Transverse colon (tissue), 4 donors: ENCODE measurements around the gene ABCC10. TPM values are rescaled to one million over a fixed set of nuclear protein-coding genes. Genes with fewer than 3 reads are reported as not detected.

Experiments
- DNase-seq: peaks from one replicate; pipeline ENCODE4 v3.0.0-alpha.2; 2019
- H3K27ac ChIP-seq, 4 donors: fragments of 200-600 bp; sonication (generic); 2 replicates each; pipeline ENCODE4 v1.5.1; 2016 to 2018; ENCODE audit warnings: inconsistent platforms in 4 of 4
- H3K27me3 ChIP-seq: fragments of 200-600 bp; sonication (generic); 2 replicates; pipeline ENCODE4 v1.5.1; 2017; ENCODE audit warnings: inconsistent platforms
- H3K36me3 ChIP-seq, 4 donors: fragments of 200-600 bp; sonication (generic); 2 replicates each; pipeline ENCODE4 v1.5.1; 2017 to 2019; ENCODE audit warnings: inconsistent platforms in 4 of 4
- H3K4me1 ChIP-seq, 4 donors: fragments of 200-600 bp; sonication (generic); 2 replicates each; pipeline ENCODE4 v1.5.1; 2017 to 2020; ENCODE audit warnings: inconsistent platforms in 4 of 4
- H3K4me3 ChIP-seq, 4 donors: fragments of 200-600 bp; sonication (generic); 1 replicate in 1 of 4; 2 replicates in 3 of 4; pipeline versions ENCODE4 v1.5.1 to v1.6.1; 2017 to 2019; ENCODE audit warnings: inconsistent platforms in 4 of 4
- H3K9me3 ChIP-seq, 2 donors: fragments of 200-600 bp; sonication (generic); 2 replicates each; pipeline ENCODE4 v1.5.1; 2017 to 2019; ENCODE audit warnings: inconsistent platforms in 2 of 2
- EP300 ChIP-seq: sonication (generic); formaldehyde crosslinking; IDR thresholded peaks from one replicate; pipeline ENCODE4 v1.6.1; 2017; ENCODE audit warnings: antibody characterized with exemption, low read depth
- POLR2A ChIP-seq: fragments of 450-650 bp; IDR thresholded peaks from one replicate; pipeline ENCODE4 v1.6.1; 2016; ENCODE audit warnings: antibody characterized with exemption, mild to moderate bottlenecking, moderate library complexity
- POLR2AphosphoS5 ChIP-seq, 3 donors: sonication (generic); formaldehyde crosslinking; IDR thresholded peaks; one replicate each; pipeline ENCODE4 v1.6.1; 2016; ENCODE audit warnings: antibody characterized with exemption in 3 of 3
- WGBS, 2 donors: methylation state at CpG; one replicate each; pipeline ENCODE4 v1.1.5; 2018; ENCODE audit warnings: low coverage in 1 of 2; 5-methylcytosine and 5-hydroxymethylcytosine counted together
- in situ Hi-C, 4 donors: fragments of 200-750 bp; cut with MboI; loops; one replicate each; pipeline versions ENCODE4 v1.15.0 to v1.15.1; 2017; ENCODE audit warnings: low sequenced_read_pairs in 3 of 4, low pct_ligation_motif_present in 1 of 4, low pct_unique_long_range_greater_than_20kb in 1 of 4
- intact Hi-C: fragments of 100-400 bp; cut with DNase I; formaldehyde crosslinking; loops from one replicate; pipeline ENCODE4 v1.15.1; 2023; ENCODE audit warnings: low total_unique reads
- total RNA-seq, 4 donors: library from RNA; depleted of rRNA; stranded (reverse); fragments of >200 nt; gene quantifications; one replicate each; pipeline ENCODE4 v1.1.0, GENCODE V29; 2016
- TF ChIP-seq, protein P1 (sequence below), 5 experiments: fragments of 200-600 bp in 3 of 5; fragments of 450-650 bp in 2 of 5; sonication (generic) in 3 of 5; IDR thresholded peaks; 1 replicate in 2 of 5; 2 replicates in 3 of 5; pipeline ENCODE4 v1.5.1; 2016 to 2017; ENCODE audit warnings: antibody characterized with exemption in 5 of 5, inconsistent platforms in 3 of 5, mild to moderate bottlenecking in 2 of 5, moderate library complexity in 1 of 5

The ABCC10 gene
- total RNA-seq, 4 donors from 2014 or later, result 28.0 to 56.9 (median 33.7) TPM

DNA sequence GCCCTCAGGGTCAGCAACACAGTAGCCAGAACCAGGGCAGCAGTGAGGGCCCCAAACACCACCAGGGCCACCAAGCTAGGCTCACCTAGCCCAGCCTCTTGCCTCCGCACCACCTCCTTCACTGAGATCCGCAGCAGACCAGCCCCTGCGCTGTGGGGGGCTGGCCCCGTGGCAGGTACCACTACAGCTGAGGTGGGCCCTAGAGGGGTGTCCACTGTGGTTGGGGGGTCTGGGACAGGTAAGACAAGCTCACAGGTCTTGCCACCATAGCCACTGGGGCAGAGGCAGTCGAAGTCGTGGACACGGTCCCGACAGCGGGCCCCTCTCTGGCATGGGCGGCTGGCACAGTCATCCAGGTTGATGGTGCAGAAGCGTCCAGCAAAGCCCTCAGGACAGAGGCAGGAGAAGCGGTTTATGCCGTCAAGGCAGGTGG lies 23.4 kb downstream of the ABCC10 start:
- WGBS, 2 donors, result 93% methylated on average over 8 of the region's 13 CpGs; no CpG with 5 or more reads in 1 of the 2 donors
- no peak overlapping the region for H3K27ac ChIP-seq
- TF ChIP-seq POLR2AphosphoS5 (IDR thresholded peaks at IDR 0.05), result no peak
- no peak for TF ChIP-seq POLR2A
- TF ChIP-seq, protein P1, sequence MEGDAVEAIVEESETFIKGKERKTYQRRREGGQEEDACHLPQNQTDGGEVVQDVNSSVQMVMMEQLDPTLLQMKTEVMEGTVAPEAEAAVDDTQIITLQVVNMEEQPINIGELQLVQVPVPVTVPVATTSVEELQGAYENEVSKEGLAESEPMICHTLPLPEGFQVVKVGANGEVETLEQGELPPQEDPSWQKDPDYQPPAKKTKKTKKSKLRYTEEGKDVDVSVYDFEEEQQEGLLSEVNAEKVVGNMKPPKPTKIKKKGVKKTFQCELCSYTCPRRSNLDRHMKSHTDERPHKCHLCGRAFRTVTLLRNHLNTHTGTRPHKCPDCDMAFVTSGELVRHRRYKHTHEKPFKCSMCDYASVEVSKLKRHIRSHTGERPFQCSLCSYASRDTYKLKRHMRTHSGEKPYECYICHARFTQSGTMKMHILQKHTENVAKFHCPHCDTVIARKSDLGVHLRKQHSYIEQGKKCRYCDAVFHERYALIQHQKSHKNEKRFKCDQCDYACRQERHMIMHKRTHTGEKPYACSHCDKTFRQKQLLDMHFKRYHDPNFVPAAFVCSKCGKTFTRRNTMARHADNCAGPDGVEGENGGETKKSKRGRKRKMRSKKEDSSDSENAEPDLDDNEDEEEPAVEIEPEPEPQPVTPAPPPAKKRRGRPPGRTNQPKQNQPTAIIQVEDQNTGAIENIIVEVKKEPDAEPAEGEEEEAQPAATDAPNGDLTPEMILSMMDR (IDR thresholded peaks at IDR 0.05), result no peak
- no peak for TF ChIP-seq EP300
- peaks cover 0 to 16% (median 14%) of the 10 kb centered on the region in 4 donors for H3K4me1 ChIP-seq
- peaks cover 12% of the 10 kb centered on the region for H3K27me3 ChIP-seq
- DNase-seq, result no peak
- intact Hi-C loops, result loop anchor here (5.0 kb wide), 1 partner anchor 57 kb away; no protein-coding TSS in a partner anchor
- in situ Hi-C loops, result loop anchor here in 1 of 4 donors (5.0 kb wide), 1 partner anchor 52 kb away; no protein-coding TSS in a partner anchor
- no peak overlapping the region for H3K4me3 ChIP-seq
- H3K9me3 ChIP-seq, result no peaks in the 10 kb centered on the region
- H3K36me3 ChIP-seq, result peaks cover 0 to 22% (median 5%) of the 10 kb centered on the region in 4 donors

DNA sequence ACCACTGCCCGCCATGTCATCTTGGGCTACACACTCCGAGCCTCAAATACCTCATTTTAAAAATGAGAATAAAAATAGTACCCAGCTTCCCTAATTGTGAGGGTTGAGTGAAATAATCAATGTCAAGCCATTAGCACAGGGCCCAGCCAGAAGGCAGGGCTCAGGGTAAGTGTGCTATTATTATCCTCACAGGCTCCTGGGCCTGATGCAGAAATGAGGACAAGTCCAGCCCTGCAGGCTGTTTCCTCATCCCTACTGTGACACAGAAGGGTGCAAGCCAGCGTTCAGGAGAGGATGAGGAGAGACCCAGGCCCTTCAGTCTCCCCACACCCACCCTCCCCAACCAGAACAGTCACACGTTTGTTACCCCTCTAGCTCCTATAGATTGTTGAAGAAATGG lies 24.0 kb downstream of the ABCC10 start:
- Histone ChIP-seq H3K36me3 (peaks cover 0 to 22% (median 5%) of the 10 kb centered on the region in 4 donors), H3K4me1 (peaks cover 0 to 19% (median 17%) of the 10 kb centered on the region in 4 donors), H3K9me3 (no peaks in the 10 kb centered on the region), H3K27ac (no peak overlapping the region), H3K4me3 (no peak overlapping the region), H3K27me3 (peaks cover 18% of the 10 kb centered on the region)
- 86 to 90% methylated on average over 2 to 4 of the region's 4 CpGs for WGBS, 2 donors
- DNase-seq, result no peak
- in situ Hi-C loops, result loop anchor here in 1 of 4 donors (5.0 kb wide), 1 partner anchor 51 kb away; no protein-coding TSS in a partner anchor
- TF ChIP-seq EP300, result no peak
- TF ChIP-seq, protein P1 (IDR thresholded peaks at IDR 0.05), result no peak
- no peak for TF ChIP-seq POLR2AphosphoS5 (IDR thresholded peaks at IDR 0.05)
- no peak for TF ChIP-seq POLR2A
- intact Hi-C loops, result loop anchor here (5.0 kb wide), 1 partner anchor 56 kb away; no protein-coding TSS in a partner anchor

DNA sequence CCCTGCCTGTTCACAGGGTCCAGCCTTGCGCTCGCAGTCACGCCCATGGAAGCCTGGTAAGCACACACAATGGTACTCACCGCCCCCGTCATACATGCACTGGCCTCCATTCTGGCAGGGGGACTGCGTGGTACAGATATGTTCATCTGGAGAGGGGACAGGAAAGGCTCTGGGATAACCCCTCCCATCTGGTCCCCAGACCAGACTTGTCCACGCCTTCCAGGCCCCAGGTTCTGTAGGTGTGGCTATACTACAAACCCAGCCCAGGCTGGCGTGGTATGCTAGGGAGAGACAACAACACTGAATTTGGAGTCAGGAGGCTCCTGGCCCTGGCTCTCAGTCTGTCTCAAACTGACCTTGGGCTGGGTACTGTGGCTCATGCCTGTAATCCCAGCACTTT lies 24.6 kb downstream of the ABCC10 start:
- no peak for DNase-seq
- no peak overlapping the region for H3K27ac ChIP-seq
- H3K9me3 ChIP-seq, result no peaks in the 10 kb centered on the region
- TF ChIP-seq, protein P1 (IDR thresholded peaks at IDR 0.05), result no peak
- TF ChIP-seq EP300 (no peak), POLR2AphosphoS5 (IDR thresholded peaks at IDR 0.05) (no peak), POLR2A (no peak)
- H3K27me3 ChIP-seq, result peaks cover 24% of the 10 kb centered on the region
- in situ Hi-C loops, result loop anchor here in 1 of 4 donors (5.0 kb wide), 1 partner anchor 50 kb away; no protein-coding TSS in a partner anchor
- 92% methylated on average over 7 of the region's 8 CpGs; no CpG with 5 or more reads in 1 of the 2 donors for WGBS, 2 donors
- H3K4me1 ChIP-seq, result peaks cover 0 to 19% (median 17%) of the 10 kb centered on the region in 4 donors
- H3K36me3 ChIP-seq, result peaks cover 0 to 22% (median 5%) of the 10 kb centered on the region in 4 donors
- intact Hi-C loops, result loop anchor here (5.0 kb wide), 1 partner anchor 55 kb away; no protein-coding TSS in a partner anchor
- no peak overlapping the region for H3K4me3 ChIP-seq

DNA sequence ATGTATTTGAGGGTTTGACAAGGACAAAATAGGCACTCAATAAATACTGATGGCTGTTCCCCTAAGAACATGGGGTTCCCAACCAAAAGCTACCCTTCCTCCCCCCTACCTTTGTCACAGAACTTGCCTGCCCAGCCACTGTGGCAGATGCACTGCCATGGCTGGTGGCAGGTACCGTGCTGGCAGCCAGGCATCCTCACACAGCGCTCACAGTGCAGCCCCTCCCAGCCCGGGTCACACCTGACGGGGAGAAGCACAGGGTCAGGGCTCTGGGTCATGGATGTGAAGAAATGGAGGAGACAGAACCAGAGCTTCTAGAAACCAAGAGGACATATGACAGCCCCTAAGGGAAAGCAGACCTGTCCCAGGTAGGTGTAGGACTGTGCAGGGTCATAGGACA lies 25.6 kb downstream of the ABCC10 start:
- in situ Hi-C loops (loop anchor here in 1 of 4 donors (5.0 kb wide), 1 partner anchor 49 kb away; no protein-coding TSS in a partner anchor), intact Hi-C loops (loop anchor here (5.0 kb wide), 1 partner anchor 54 kb away; no protein-coding TSS in a partner anchor)
- WGBS, 2 donors, result 100% methylated on average over 4 of the region's 4 CpGs; no CpG with 5 or more reads in 1 of the 2 donors
- TF ChIP-seq EP300, result no peak
- TF ChIP-seq, protein P1 (IDR thresholded peaks at IDR 0.05), result no peak
- peaks cover 0 to 19% (median 17%) of the 10 kb centered on the region in 4 donors for H3K4me1 ChIP-seq
- peaks cover 34% of the 10 kb centered on the region for H3K27me3 ChIP-seq
- no peaks in the 10 kb centered on the region for H3K9me3 ChIP-seq
- H3K27ac ChIP-seq, result no peak overlapping the region
- no peak for DNase-seq
- H3K4me3 ChIP-seq, result no peak overlapping the region
- peaks cover 0 to 17% (median 5%) of the 10 kb centered on the region in 4 donors for H3K36me3 ChIP-seq
